GM18508 (cell line): ENCODE data around the gene SURF6.
"Not testable (repeated sequence)": the region's sequence is repeated elsewhere in the genome, so short reads cannot be mapped to it uniquely, and the experiment has no call there.

ENCODE experiments used
- ATAC-seq: cut with Tn5 transposase; IDR thresholded peaks from one replicate; pipeline ENCODE4 v1.9.1; 2021; ENCODE audit warnings: moderate number of reproducible peaks; ENCODE audit not compliant: insufficient read depth, unreplicated experiment

Gene SURF6

GRCh38 chr9:133331221-133331620 is 4.8 kb downstream of the SURF6 start:
- no peak for ATAC-seq

GRCh38 chr9:133329306-133330156 is 6.5 kb downstream of the SURF6 start:
- ATAC-seq: not testable (repeated sequence)

GRCh38 chr9:133327834-133328484 is 8.0 kb downstream of the SURF6 start:
- ATAC-seq: no peak

GRCh38 chr9:133327021-133327420 is 9.0 kb downstream of the SURF6 start:
- ATAC-seq: not testable (repeated sequence)

GRCh38 chr9:133323991-133324703 is 11.8 kb downstream of the SURF6 start:
- ATAC-seq: no peak

GRCh38 chr9:133323211-133323610 is 12.8 kb downstream of the SURF6 start:
- ATAC-seq: no peak

- ATAC-seq: no peak
These were observed 13.3 kb downstream of the SURF6 start for GRCh38 chr9:133322701-133323100.

- no peak for ATAC-seq
These were observed 14.5 kb downstream of the SURF6 start for GRCh38 chr9:133321411-133321935.

GRCh38 chr9:133320421-133320881 is 15.5 kb downstream of the SURF6 start:
- ATAC-seq: no peak

GRCh38 chr9:133317551-133317950 is 18.4 kb downstream of the SURF6 start:
- ATAC-seq: not testable (repeated sequence)

- no peak for ATAC-seq
These were observed 20.0 kb downstream of the SURF6 start for GRCh38 chr9:133315997-133316396.

GRCh38 chr9:133309608-133310007 is 26.4 kb downstream of the SURF6 start:
- no peak for ATAC-seq

- no peak for ATAC-seq
These were observed 28.7 kb downstream of the SURF6 start for GRCh38 chr9:133307301-133307700.

GRCh38 chr9:133306242-133307204 is 29.5 kb downstream of the SURF6 start:
- no peak for ATAC-seq

- ATAC-seq: no peak
These were observed 30.3 kb downstream of the SURF6 start for GRCh38 chr9:133305731-133306130.

GRCh38 chr9:133304477-133305377 is 31.3 kb downstream of the SURF6 start:
- no peak for ATAC-seq

- no peak for ATAC-seq
These were observed 31.9 kb downstream of the SURF6 start for GRCh38 chr9:133304158-133304470.

- no peak for ATAC-seq
These were observed 32.5 kb downstream of the SURF6 start for GRCh38 chr9:133303266-133304157.
